Karpas-422 (cell line): ENCODE measurements around the gene TSPAN11. TPM values are rescaled to one million over a fixed set of nuclear protein-coding genes. Genes with fewer than 3 reads are reported as not detected.

Experiments
- DNase-seq: peaks from one replicate; pipeline ENCODE4 v3.0.0-alpha.2; 2015
- H2AFZ ChIP-seq: fragments of 200-600 bp; sonication (generic); 2 replicates; pipeline ENCODE4 v1.6.1; 2014; ENCODE audit warnings: antibody characterized with exemption, low read length, mixed read lengths
- H3K27ac ChIP-seq: fragments of 200-600 bp; sonication (generic); 2 replicates; pipeline ENCODE4 v1.5.1; 2014; ENCODE audit warnings: mild to moderate bottlenecking, low read length, moderate library complexity
- H3K27me3 ChIP-seq: fragments of 200-600 bp; sonication (generic); 2 replicates; pipeline ENCODE4 v1.6.1; 2014; ENCODE audit warnings: low read length, mixed read lengths
- H3K36me3 ChIP-seq: fragments of 200-600 bp; sonication (generic); 2 replicates; pipeline ENCODE4 v1.6.1; 2014; ENCODE audit warnings: low read length, mixed read lengths; ENCODE audit not compliant: insufficient read depth
- H3K4me1 ChIP-seq: fragments of 200-600 bp; sonication (generic); 2 replicates; pipeline ENCODE4 v1.6.1; 2014; ENCODE audit warnings: mild to moderate bottlenecking, low read length, mixed read lengths
- H3K4me2 ChIP-seq: fragments of 200-600 bp; sonication (generic); 2 replicates; pipeline ENCODE4 v1.6.1; 2014; ENCODE audit warnings: low read length, low read depth, mild to moderate bottlenecking; ENCODE audit not compliant: poor library complexity, severe bottlenecking
- H3K4me3 ChIP-seq: fragments of 200-600 bp; sonication (generic); 2 replicates; pipeline ENCODE4 v1.5.1; 2014; ENCODE audit warnings: mild to moderate bottlenecking, antibody characterized with exemption, low read length, mixed read lengths
- H3K79me2 ChIP-seq: fragments of 200-600 bp; sonication (generic); 2 replicates; pipeline ENCODE4 v1.6.1; 2014; ENCODE audit warnings: mild to moderate bottlenecking, low read length, mixed read lengths
- H3K9ac ChIP-seq: fragments of 200-600 bp; sonication (generic); 2 replicates; pipeline ENCODE4 v1.6.0; 2014; ENCODE audit warnings: low read length
- H3K9me2 ChIP-seq: fragments of 200-600 bp; sonication (generic), shearing (Covaris generic); replicated peaks from 2 replicates; pipeline ENCODE4 v1.6.0; 2014; ENCODE audit warnings: mild to moderate bottlenecking, low read length, moderate library complexity; ENCODE audit not compliant: insufficient read depth
- H3K9me3 ChIP-seq: fragments of 300-700, 200-600 bp; sonication (generic); 2 replicates; pipeline ENCODE4 v1.6.1; 2014; ENCODE audit warnings: low read length, mixed read lengths
- H4K20me1 ChIP-seq: fragments of 200-600 bp; sonication (generic); 2 replicates; pipeline ENCODE4 v1.6.1; 2014; ENCODE audit warnings: mild to moderate bottlenecking, antibody characterized with exemption, low read length, low read depth; ENCODE audit not compliant: insufficient read depth
- total RNA-seq: library from RNA; depleted of rRNA; stranded (reverse); fragments of >200 nt; shearing (Covaris generic); gene quantifications from 2 replicates; pipeline ENCODE4 v1.2.3, GENCODE V29; 2014; ENCODE audit warnings: low replicate concordance

The TSPAN11 gene
- total RNA-seq, 1 experiment from 2014 or later = not detected

DNA sequence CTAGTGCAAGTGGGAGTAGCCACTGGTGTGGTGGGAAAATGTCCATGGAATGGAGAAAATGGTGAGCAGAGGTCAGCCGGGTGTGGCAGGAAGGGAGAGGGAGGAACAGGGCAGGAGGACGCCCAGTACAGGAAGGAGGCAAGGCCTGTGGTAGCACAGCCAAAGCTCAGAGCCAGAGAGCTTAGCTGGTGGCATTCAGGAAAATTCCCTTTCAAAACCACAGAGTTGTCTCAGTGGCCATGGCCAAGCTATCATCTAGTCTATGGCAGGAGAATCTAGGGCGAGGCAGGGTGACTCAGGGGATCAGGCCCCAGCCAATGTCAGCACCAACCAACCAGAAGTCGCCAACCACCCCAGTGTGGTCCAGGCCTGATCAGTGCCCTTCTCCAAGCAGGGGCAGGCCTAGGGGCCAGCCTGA, 79.4 kb downstream of the TSPAN11 start:
- no peak overlapping the region for H3K4me2 ChIP-seq
- no peaks in the 10 kb centered on the region for H3K36me3 ChIP-seq
- H3K9ac ChIP-seq = no peak overlapping the region
- H3K4me1 ChIP-seq = no peaks in the 10 kb centered on the region
- H3K9me2 ChIP-seq = no peaks in the 10 kb centered on the region
- H3K27ac ChIP-seq = no peak overlapping the region
- no peaks in the 10 kb centered on the region for H4K20me1 ChIP-seq
- H3K27me3 ChIP-seq = no peaks in the 10 kb centered on the region
- DNase-seq = no peak
- no peaks in the 10 kb centered on the region for H3K79me2 ChIP-seq
- no peak overlapping the region for H2AFZ ChIP-seq
- H3K9me3 ChIP-seq = no peaks in the 10 kb centered on the region
- H3K4me3 ChIP-seq = no peak overlapping the region

DNA sequence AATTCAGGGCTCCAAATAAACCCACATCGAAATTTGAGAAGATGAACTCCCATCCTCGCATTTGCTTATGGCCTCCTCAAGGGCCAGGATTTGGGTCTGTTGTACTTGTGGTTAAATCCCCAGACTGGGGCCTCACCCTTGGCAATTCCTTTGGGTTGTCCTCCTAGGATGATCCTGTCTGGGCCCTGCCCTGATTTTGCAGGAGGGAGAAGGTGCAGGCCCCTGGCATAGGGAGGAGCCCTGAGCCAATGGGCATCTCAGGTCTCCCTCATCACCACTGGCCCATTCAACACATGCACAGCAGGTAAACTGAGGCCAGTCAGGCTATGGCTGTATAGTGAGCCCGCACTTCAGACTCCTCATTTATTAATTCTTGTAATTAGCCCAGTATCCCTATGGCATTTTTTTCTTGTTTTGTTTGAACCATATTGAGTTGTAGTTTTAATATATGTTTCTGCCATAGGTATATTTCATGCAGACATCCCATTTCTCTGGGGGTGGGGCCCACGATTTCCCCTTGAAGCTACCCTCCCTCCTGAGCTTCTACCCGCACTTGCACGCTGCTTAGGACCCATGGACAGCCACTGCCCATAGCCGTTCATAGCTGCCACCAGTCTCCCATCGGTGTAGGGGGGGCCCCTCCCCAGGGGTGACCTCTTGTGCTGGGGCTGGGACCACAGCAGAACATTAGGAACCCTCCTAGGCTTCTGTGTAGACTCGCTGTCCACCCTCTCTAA, 80.0 kb downstream of the TSPAN11 start:
- Histone ChIP-seq H3K9me3 (no peaks in the 10 kb centered on the region), H3K9ac (no peak overlapping the region), H3K79me2 (no peaks in the 10 kb centered on the region), H3K36me3 (no peaks in the 10 kb centered on the region), H3K27me3 (no peaks in the 10 kb centered on the region), H3K4me2 (no peak overlapping the region), H3K4me3 (no peak overlapping the region), H3K27ac (no peak overlapping the region), H3K9me2 (no peaks in the 10 kb centered on the region), H3K4me1 (no peaks in the 10 kb centered on the region), H2AFZ (no peak overlapping the region), H4K20me1 (no peaks in the 10 kb centered on the region)
- DNase-seq = no peak

GRCh38 chr12:31007153-31007495, 80.6 kb downstream of the TSPAN11 start:
- H3K4me3 ChIP-seq = no peak overlapping the region
- no peak overlapping the region for H3K4me2 ChIP-seq
- H3K36me3 ChIP-seq = no peaks in the 10 kb centered on the region
- no peaks in the 10 kb centered on the region for H3K9me3 ChIP-seq
- no peaks in the 10 kb centered on the region for H3K9me2 ChIP-seq
- no peak overlapping the region for H3K9ac ChIP-seq
- H3K27me3 ChIP-seq = no peaks in the 10 kb centered on the region
- no peak overlapping the region for H2AFZ ChIP-seq
- H3K27ac ChIP-seq = no peak overlapping the region
- no peaks in the 10 kb centered on the region for H3K79me2 ChIP-seq
- DNase-seq = no peak
- H4K20me1 ChIP-seq = no peaks in the 10 kb centered on the region
- no peaks in the 10 kb centered on the region for H3K4me1 ChIP-seq

DNA sequence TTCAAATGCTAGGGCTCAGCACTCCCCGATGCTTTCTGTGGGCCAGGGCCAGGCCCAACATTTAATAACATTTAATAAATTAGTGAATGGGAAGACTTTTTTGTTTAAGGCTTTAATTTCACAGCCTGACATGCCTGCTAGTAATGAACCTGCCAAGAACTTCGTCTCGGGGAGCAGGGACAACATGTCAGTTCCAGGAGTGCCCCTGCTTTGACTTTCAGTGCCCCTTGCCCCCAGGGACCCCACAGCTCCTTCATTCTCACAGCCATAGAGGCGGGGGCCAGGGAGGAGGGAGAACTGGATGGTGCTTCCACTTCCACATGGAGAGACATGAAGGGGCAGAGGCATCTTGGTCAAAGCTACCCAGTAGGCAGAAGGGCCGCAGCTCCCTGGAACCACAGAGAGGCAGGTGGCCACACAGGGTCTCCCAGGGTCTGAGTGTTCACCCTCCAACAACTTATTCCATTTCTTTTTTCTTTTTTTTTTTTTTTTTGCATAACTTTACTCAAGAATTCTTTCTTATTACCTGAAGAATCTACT, 81.2 kb downstream of the TSPAN11 start:
- Histone ChIP-seq H3K27me3 (no peaks in the 10 kb centered on the region), H3K9me3 (no peaks in the 10 kb centered on the region), H3K9me2 (no peaks in the 10 kb centered on the region), H4K20me1 (no peaks in the 10 kb centered on the region), H3K4me1 (no peaks in the 10 kb centered on the region), H3K27ac (no peak overlapping the region), H3K4me2 (no peak overlapping the region), H3K4me3 (no peak overlapping the region), H3K9ac (no peak overlapping the region), H2AFZ (no peak overlapping the region), H3K36me3 (no peaks in the 10 kb centered on the region), H3K79me2 (no peaks in the 10 kb centered on the region)
- no peak for DNase-seq

DNA sequence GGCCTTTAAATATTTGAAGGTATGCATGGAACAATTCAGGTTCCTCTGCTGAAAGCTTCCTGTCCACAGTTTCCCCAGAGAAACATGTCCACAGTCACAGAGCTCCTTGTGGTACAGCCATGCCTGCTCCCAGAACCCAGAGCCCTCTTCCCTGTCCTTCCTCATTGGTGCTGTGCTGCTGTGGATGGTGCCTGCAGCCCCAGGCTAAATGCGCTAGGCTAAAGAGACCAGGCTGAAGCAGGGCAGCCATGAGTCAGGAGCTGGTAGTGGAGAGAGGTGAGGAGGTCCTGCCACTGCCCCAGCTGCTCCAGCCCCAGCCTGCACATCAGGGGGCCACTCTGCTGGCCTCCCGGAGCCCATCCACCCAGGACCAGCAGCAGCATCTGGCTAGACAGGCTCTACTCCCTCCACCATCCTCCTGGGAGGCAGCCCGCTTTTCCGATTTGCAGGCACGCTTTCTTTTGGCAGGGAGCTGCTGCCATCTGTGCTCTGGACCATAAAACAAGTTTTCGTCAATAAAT, 81.8 kb downstream of the TSPAN11 start:
- no peaks in the 10 kb centered on the region for H3K79me2 ChIP-seq
- DNase-seq = no peak
- no peak overlapping the region for H3K27ac ChIP-seq
- H3K9ac ChIP-seq = no peak overlapping the region
- no peak overlapping the region for H3K4me2 ChIP-seq
- H3K9me3 ChIP-seq = no peaks in the 10 kb centered on the region
- no peak overlapping the region for H3K4me3 ChIP-seq
- no peaks in the 10 kb centered on the region for H3K36me3 ChIP-seq
- no peaks in the 10 kb centered on the region for H3K9me2 ChIP-seq
- no peaks in the 10 kb centered on the region for H3K4me1 ChIP-seq
- H4K20me1 ChIP-seq = no peaks in the 10 kb centered on the region
- H2AFZ ChIP-seq = no peak overlapping the region
- no peaks in the 10 kb centered on the region for H3K27me3 ChIP-seq

DNA sequence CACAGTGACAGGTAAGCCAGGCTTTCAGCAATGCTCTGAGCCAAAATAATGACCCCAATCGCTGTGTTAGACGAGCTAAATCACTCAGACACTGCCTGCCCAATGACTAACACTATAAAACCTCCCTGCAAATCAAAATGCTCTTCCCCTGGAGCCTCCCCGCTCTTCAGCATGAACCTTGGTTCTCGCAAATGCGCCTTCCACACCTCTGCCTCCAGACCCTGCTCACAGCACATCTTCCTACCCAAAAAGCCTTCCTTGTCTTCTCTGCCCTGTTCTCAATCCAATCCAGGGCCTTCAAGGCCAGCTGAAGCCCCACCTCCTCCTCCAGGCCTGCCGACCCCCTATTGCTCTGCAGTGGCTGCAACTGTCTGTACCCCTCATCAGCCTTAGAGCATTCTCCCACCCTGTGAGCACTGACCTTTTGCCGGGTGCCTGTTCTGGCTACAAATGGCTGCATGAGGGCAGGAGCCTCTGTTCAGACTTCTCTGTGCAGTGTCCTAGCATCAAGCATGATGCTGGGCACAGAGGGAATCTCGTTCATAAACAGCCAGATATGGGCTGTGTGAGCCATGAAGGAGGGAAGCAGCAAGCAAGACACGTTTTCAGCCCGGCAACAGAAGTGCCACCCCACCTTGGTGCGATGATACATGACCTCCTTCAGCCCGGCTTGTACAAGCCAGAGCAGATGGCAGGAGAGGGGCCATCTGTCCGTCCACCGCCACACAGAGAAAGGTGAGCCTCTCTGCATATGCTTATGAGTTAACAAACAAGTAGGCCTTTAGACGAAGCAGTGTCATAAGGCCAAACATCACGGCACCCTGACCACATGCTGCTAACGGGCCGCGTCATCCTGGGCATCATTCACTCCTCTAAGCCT, 82.7 kb downstream of the TSPAN11 start:
- H3K27me3 ChIP-seq = no peaks in the 10 kb centered on the region
- no peak overlapping the region for H3K4me2 ChIP-seq
- no peak overlapping the region for H3K9ac ChIP-seq
- H3K36me3 ChIP-seq = no peaks in the 10 kb centered on the region
- DNase-seq = no peak
- H3K9me3 ChIP-seq = no peaks in the 10 kb centered on the region
- H3K79me2 ChIP-seq = no peaks in the 10 kb centered on the region
- H3K27ac ChIP-seq = no peak overlapping the region
- H3K4me1 ChIP-seq = no peaks in the 10 kb centered on the region
- no peaks in the 10 kb centered on the region for H3K9me2 ChIP-seq
- H3K4me3 ChIP-seq = no peak overlapping the region
- no peak overlapping the region for H2AFZ ChIP-seq
- no peaks in the 10 kb centered on the region for H4K20me1 ChIP-seq

- Histone ChIP-seq H3K36me3 (no peaks in the 10 kb centered on the region), H3K27me3 (no peaks in the 10 kb centered on the region), H3K9me2 (no peaks in the 10 kb centered on the region), H3K4me1 (no peaks in the 10 kb centered on the region), H3K4me3 (no peak overlapping the region), H3K4me2 (no peak overlapping the region), H2AFZ (no peak overlapping the region), H3K9me3 (no peaks in the 10 kb centered on the region), H3K9ac (no peak overlapping the region), H4K20me1 (no peaks in the 10 kb centered on the region), H3K79me2 (no peaks in the 10 kb centered on the region), H3K27ac (no peak overlapping the region)
- no peak for DNase-seq
Observed at GRCh38 chr12:31009976-31010375, 83.4 kb downstream of the TSPAN11 start.

DNA sequence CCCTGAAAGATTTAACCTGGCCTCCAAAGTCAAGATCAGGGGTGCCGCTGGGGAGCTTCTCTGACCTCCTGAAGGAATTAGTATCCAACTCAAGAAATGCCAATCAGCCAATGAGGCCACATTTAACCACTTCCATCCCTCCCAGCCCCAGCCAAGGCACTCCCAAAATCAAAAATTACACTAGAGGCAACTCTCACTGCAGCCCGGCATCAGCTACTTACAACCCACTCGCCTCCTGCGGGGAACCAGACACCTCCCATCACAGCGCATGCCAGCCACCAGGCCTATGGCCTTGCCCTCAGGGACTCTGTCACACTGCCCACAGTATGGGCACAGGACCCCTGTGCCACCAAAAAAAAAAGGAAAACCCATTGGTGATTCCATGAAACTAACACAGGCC, 84.8 kb downstream of the TSPAN11 start:
- no peak overlapping the region for H3K4me3 ChIP-seq
- H4K20me1 ChIP-seq = no peaks in the 10 kb centered on the region
- no peak for DNase-seq
- no peak overlapping the region for H3K9ac ChIP-seq
- H2AFZ ChIP-seq = no peak overlapping the region
- no peaks in the 10 kb centered on the region for H3K9me3 ChIP-seq
- H3K79me2 ChIP-seq = no peaks in the 10 kb centered on the region
- no peak overlapping the region for H3K27ac ChIP-seq
- H3K36me3 ChIP-seq = no peaks in the 10 kb centered on the region
- no peaks in the 10 kb centered on the region for H3K4me1 ChIP-seq
- H3K4me2 ChIP-seq = no peak overlapping the region
- H3K9me2 ChIP-seq = no peaks in the 10 kb centered on the region
- H3K27me3 ChIP-seq = no peaks in the 10 kb centered on the region
